Midbrain (tissue), 1 donor: ENCODE measurements around the gene CARS2.
A peak's percentile ranks its signal among the peaks of the same experiment; 100 is the strongest.

Source experiments
- DNase-seq: peaks from one replicate; lab custom pipeline; 2025; lab: John Stamatoyannopoulos, UW

The CARS2 gene

DNA sequence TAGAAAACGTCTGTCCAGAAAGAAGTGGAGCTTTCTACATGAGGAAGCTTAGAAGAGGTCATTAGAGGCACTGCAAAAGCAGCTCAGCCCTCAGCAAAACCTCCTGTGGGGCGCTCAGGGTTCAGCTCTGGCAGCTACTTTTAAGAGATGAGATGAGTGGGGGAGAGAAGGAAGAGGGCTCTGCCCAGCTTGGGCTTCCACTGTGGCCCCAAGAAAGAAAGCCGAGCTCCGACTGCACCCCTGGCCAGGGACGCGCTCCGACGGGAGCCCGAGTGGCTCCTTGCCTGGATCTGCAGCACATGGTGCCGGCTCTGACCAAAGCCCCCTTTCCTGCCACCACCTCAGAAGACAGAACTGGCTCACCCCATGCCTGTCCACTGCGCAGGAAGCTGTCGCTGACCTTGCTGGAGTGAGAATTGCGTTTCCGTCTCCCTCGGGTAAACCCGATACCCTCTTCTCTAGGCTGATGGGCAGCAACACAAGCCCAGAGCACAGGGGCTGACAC lies 54.1 kb downstream of the CARS2 start:
- DNase-seq, result no peak

DNA sequence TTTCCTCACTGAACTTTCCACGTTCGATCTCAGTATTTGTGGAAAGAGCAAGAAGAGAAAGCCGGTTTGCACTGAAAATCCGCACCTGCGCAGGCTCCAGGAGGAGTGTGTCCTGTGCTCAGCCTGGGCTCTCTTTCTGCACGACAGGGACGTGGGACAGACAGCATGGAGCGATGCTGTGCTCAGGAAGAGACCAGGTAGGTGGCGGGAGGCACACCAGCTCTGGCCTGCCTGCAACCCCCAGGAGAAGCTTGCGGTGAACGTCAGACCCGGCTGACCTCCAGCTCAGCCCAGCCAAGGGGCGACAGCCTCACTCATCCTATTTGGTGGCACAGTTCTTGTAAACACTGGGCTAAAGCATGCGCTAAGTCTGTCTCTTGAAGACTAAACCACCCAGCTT lies 54.6 kb downstream of the CARS2 start:
- DNase-seq, result no peak

DNA sequence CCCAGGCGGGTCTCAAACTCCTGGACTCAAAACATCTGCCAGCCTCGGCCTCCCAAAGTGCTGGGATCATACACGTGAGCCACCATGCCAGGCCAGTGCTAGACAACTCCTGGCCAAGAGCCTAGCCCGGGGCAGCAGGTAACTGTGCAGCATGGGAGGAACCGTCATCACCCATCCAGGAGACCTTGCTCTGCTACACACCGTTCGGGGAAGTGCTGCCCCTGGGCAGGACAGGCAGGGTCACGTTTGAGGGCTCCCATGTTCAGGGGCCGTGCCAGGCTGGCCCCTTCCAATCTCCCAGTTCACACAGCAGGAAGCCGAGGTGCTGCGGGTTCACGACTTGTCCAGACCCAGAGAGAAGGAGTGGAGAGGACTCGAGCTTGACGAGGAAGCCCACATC lies 55.5 kb downstream of the CARS2 start:
- no peak for DNase-seq

DNA sequence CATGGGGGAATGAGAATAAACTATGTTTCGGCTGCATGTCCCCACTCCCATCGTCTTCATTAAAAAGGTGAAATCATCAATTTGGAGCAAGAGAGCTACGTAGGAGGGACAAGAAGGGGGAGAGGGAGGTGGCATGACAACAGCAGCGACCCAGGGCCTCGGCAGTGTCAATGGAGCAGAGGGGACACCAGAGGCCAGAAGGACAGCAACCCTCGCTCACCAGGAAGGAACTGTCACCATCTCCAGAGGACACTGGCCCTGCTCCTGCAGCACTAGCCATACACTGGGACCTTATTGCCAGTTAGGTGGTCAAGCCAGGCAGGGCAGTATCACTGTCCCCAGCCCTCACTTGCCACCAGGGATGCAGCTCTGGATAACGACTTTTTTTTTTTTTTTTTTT lies 56.4 kb downstream of the CARS2 start:
- no peak for DNase-seq

DNA sequence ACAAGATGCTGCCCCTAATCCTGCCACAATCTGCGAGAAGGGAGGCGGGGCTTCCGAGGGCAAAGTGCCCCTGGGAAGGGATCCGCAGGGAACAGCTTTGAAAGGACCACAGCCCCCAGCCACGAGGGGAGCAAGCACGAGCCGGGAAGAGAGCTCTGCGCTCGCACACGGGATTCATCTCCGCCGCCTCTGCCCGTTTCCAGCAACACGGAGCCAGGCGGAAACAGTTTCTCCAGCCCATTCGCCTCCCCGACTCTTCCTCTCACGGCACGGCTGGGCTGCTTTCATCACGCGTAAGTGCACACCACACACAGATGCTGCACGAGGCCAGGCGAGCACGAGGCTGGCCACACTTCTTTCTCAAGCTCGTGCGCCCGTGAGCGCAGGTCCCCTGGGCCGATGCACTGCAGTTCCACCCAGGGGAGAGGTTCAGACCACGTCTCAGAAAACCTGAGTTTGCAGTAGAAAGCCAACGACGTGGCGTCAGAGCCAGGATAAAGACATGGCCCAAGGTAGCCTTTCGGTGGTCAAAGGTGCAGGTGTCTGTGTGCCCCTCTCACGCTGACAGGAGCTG lies 57.0 kb downstream of the CARS2 start:
- DNase-seq, result no peak

DNA sequence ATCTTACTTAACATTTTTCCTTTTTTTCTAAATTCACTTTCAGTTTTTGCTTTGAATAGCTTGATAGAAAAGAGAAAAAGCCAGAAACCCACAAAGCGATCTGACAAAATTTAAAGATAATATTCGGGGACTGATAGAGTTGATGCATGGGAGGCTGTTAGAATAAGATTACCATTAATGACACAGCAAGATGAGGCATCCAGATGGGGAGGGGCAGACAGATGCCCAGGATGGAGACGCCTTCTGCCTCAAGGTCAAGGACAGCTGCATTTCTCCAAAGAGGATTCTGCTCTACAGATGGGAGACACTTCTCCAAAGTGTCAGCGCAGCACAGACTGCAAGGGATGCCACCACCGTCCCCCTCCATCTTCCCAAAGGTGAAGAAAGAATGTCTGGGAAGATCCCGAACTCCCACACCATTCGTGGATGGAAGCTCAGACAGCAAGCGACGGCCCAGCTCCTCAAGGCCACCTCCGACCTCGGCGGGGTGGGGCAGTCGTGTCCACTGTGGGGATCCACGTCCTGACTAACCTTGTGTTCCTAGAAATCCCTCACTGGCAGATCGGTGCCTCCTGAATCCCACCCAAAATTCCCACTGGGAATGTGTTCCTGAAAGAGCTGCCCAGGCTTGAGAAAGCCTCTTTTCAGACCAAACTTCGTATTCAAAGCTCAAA lies 57.6 kb downstream of the CARS2 start:
- DNase-seq, result no peak

DNA sequence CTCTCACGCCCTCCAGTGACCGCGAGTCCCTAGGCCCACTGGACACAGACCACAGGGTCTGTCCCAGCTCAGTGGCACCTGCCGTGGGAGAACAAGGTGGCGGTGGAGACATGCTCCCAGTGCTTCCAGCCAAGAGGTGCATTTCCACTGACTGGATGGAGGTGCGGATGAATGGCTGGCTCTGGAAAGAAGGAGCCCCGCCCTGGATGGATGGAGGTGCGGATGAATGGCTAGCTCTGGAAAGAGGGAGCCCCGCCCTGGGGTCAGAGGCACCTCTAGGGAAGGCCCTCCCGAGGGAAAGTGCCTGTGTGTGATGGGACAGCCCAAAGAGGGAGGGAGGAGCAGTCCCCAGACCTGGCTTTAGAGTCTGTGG lies 58.6 kb downstream of the CARS2 start:
- no peak for DNase-seq

DNA sequence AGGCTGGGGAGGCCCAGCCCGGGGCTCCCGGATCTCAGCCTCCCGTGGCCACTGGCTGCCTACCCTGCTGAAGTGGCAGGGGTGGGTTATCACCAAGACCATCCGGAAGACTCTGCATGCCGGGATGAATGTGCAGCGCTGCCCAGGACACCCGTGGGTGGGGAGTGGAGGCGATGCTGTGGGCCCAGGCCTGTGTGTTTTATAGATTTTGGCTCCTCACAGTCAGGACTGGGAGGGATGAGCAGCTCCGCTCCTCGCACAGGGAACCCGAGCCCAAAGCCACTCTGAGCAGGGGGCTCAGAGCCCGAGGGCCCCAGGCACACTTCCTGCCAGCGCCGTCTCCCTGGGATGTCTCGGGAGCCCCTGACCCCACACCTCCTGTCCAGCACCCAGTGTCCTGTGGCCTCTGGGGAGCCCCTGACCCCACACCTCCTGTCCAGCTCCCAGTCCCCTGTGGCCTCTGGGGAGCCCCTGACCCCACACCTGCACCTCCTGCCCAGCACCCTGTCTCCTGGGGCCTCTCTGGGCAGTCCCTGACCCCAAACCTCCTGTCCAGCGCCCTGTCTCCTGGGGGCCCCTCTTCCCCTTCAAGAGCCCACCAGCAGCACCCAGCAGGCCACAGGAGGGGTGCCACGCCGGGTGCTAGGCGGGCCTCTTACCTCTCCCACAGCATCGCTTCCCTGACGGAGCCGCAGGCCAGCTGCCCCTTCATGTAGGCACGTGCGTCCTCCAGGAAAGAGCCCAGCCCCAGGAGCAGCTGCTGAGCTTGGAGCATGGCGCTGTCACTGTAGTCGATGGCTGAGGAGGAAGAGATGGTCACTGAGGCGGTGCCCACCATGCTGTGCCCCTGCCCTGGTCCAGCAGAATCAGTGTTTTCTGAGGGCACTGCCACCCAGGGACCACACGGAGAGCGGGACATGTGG lies 59.2 kb downstream of the CARS2 start:
- no peak for DNase-seq

DNA sequence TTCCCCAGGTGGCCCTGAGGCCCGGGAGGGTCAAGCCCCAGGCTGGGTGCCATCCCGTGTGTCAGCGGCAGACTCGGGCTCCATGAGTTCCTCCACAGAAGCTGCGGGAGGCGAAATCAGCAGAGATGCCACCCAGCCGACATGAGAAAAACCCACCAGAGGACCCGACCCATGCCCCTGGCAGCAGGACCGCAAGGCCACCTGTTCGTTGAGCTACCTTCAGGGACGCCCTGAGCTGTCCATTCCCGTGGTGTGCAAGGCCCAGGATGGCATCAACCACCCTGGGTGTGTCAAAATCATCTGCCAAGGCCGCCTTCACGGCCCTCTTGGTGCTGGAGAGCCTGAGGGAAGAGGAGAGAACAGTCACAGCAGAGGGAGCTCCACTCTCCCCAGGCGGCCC lies 60.2 kb downstream of the CARS2 start:
- no peak for DNase-seq

DNA sequence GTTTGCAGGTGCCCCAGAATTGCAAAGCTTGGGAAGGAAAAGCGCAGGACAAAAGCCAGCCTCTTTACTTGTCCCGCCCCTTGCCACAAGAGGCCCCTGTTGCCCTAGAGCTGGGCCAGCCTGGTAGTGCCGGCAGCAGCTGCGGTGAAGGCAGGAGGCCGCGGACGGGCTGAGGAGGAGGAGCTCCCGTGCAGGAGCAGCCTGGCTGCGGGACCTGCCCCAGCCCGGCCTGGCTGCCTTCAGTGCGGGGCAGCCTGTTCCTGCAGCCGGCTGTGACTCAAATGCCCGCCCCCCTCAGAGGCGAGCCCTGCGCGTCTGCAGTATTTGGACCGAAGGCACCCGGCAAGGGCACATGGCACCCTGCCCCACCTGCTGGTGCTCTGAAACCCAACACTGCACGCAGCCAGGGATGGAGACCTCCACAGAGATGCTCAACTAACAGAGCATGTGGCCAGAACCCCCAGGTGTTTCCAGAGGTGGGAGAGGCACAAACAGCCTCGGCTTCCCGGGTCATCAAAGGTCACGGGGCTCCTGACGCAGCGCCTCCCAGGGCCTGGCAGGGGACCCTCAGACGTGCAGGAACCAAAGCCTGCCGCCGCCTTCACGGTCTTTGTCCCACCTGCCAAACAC lies 60.9 kb downstream of the CARS2 start:
- DNase-seq, result peak; percentile 54

DNA sequence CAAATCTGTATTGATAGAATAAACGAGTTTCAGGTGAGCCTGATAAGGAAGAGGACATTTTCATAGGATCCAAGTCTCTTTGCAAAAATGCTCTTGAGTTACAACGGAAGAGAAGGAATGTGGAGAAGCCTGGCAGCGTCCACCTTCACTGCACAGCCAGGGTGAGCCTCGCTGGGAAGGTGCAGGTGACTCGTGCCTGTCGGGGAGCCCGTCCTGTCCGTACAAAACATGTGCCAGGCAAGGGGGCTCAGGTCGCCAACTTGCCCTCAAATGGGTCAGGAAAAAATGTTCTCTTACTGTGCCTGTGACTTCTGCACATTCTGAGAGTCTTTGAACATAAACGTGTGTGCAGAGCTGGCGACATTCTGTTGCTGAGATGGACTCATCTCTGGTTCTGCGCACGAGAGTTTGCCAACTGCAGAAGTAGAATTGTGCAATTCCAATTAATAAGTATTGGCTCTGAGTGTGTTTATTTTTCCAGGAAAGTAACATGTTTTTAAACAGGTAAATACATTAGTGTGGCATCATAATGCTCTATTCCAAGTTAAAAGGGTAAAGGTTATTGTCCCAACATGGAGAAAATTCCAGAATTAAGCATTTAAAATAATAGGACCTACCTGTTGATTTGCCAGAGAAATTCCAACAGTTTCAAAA lies 62.0 kb downstream of the CARS2 start:
- no peak for DNase-seq

DNA sequence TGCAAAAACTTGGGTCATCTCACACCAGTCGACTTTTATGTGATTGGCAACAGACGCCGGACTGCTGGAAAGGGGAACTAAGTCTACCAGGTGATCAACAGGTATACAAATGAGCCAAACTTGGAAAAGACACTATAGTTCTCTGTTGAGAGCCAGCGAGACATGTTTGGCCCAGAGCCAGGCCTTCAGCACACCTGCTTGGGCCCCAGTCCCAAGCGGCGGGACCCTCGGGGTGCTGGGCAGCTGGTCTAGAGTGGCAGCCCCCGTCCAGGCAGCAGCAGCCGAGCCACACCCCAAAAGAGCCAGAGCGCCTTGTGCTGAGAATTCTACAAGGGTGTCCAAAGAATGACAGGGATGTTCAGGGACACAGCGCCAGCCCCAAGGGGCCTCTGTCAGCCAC lies 62.6 kb downstream of the CARS2 start:
- DNase-seq, result no peak

DNA sequence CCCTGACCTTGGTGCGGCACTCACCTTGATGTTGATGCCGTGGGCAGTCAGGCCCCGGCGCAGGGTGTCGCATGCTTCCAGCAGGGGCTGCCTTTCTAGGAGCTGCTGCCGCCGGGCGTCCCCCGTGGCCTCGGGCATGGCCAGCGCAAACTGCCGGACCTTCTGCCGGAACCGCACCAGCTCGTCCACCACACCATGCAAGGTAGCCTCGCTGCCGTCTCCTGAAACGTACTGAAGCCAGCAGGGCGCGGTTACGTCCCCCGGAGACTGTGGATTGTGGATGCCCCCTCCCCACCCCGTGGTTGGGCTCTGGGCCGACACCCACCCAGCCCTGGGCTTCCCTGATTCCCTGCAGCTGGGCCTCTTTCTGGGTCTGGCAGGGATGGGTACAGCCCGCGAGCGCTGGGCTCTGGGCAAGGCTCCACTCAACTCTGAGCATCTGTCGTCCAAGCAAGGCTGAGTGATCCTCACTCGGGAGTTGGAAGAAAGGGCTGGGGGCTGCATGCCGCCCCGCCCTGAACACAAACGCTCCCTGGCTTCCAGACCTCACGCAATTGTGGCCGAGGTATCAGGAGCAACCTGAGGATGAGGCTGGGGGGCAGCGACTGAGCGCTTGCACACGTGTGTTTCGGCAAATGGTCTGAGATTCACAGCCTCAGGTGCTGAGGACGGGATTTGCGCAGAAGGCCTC lies 63.5 kb downstream of the CARS2 start:
- DNase-seq, result no peak

DNA sequence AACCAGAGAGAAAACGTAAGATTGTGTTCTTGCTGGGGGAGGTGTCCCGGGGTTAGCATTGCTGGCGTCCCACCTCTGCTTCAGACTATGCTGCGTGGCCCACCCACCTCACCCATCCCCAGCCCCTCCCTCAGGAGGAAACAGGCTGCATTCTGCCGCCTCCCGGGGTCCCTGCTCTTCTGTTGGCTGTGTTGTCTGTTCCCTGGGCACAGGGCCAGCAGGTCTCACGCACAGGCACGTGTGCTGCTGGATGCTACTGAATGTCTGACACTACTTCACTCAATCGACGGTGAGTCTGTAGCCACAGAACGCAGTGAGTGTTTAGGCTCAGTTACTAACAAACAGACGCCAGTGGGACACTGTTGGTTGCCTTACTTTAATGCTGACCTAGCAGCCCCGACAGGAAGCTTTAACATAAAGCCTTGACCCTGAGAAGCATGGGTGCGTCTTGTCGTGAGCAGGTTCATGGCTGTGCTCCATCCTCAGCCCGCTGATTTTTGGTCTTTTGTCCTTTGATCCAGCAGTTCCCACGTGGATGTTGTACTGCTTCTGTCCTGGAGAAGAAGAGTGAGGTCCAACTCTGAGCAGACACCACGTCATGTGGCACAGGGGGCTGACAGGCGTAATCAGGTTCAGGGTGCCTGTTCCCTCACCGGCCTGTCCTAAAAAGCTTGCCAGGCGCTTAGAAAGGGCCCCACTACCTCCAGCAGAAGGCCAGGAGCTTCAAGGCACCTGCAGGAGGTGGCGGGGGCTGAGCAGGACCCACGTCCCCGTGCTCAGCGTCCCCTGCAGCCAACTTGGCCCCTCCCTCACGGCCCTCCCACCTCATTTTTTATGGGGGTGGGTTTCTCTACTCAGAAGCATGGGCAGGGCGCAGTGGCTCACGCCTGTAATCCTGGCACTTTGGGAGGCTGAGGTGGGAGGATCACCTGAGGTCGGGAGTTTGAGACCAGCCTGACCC lies 64.6 kb downstream of the CARS2 start:
- no peak for DNase-seq

DNA sequence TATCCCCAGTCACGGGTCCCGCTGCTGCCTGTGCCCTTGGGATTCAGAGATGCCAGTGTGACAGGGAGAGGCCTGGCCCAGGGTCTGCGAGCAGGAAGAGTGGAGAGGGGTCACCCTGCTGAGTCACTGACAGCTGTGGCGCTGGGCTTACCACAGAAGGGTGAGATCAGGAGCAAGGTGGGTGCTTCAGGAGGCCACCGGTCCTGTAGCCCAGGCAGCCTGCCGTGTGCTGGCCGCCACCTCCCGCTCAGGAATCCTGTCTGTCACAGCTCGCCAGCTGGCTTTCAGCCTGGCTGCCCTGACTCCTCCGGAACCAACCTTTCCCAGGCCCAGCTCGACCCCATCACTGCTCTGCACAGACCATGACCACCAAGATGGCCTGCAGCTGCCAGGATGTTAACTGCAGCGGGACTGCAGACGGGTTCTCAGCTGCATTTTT lies 65.3 kb downstream of the CARS2 start:
- DNase-seq, result no peak

DNA sequence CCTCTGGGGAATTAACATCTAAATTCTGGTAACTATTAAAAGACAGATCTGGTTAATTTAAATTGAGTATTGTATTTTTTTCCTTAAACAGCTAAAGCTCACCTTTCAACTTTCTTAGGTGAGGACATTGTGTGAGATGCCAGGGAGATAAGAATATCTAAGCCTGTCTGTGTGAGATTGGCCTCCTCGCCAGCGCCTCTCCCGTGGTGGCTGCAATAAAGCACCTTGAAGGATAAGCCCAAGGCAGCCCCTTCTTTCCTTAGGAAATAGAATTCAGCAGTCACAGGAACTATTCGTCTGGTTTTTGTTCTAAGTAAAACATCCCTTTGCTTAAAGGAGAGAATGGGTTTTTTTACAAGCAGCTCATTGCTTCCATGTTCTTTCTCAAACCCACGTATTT lies 66.0 kb downstream of the CARS2 start:
- DNase-seq, result no peak

DNA sequence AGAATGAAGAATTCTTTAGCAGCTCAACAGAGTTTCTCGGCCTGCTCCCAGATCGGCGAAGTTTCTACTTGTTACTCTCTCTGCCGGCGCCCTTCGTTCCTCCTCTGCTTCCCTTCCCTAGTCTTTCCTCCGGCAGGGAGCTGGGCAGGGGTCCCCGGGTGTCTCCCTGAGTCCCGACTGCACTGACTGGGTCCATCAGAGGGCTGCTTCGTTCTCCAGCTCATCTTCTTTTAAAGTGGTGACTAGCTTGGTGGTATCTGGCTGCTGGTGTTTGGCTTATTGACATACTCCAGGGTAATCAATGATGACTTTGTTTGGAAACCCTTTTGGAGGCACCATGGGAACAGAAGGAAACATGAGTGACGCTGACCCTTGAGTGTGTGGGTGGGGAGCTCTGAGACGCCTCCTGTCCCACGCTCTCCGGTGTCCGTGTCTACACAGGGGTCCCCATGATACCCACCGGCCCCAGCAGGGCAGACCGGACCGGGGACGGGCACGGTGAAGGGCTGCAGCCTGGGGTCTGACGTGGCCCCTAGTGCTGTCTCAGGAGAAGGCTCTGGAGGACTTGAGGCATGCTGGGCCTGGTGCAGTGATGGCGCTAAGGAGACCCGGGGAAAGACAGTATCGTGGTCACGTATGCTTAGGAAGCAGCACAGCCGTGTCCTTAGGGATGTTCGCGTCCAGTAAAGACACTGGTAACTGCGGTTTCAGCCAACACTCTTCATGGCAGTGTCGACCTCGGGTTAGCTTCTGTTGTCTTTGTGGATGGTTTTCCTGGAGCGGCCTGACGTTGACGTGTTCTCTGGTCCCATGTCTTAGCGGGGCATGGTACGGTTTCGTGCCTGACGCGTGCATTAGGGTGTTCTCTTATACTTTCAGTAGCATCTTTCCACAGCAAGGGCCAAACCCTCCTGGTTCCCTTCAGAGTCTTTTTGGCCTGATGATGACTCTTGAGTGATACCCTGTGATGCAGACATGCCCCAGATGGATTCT lies 66.8 kb downstream of the CARS2 start:
- no peak for DNase-seq

DNA sequence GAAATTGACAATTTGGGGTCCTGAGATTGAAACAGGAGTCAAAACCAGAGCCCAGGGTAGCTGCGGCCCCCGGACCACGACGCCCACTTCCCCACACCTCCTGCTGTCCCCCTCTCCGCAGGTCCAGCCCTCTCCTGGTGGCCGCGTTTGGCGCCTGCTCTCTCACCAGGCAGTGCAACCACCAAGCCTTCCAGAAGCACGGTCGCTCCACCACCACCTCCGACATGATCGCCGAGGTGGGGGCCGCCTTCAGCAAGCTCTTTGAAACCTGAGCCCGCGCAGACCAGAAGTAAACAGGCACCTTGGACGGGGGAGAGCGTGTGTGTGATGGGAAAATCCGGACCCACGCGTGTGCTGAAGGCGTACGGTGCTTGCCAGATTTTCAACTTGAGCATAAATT lies 67.7 kb downstream of the CARS2 start:
- no peak for DNase-seq

DNA sequence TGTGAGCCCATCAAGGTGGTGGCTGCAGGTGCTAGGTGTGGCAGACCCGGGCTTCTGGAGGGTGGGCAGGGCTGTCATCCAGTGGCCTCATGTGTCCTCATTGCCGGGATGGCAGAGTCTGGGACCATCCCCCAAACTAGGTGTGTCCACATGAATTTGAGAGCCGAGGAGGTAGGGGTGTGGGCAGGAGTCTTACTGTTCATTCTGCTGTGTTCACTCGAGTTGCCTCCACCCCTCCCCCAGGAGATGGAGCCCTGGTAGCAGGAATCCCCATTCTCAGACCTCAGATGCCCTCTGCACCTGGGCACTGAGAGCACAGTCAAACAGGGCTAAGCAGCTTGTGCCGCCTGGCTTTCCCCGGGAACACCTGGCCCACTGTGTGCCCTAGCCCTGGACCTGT lies 68.2 kb downstream of the CARS2 start:
- no peak for DNase-seq
